Measurements from ENCODE around the gene CKAP2.
A peak's percentile ranks its signal among the peaks of the same experiment; 100 is the strongest.

GRCh38 chr13:52455677-52456041 lies 381 bp downstream of the CKAP2 start:
- no peak for TF ChIP-seq JUN (CRISPR knock-in tag; IDR thresholded peaks at IDR 0.05)
- TF ChIP-seq CBFB (CRISPR knock-in tag; IDR thresholded peaks at IDR 0.05; ENCODE audit: low read depth) = no peak
- TF ChIP-seq, protein P1, sequence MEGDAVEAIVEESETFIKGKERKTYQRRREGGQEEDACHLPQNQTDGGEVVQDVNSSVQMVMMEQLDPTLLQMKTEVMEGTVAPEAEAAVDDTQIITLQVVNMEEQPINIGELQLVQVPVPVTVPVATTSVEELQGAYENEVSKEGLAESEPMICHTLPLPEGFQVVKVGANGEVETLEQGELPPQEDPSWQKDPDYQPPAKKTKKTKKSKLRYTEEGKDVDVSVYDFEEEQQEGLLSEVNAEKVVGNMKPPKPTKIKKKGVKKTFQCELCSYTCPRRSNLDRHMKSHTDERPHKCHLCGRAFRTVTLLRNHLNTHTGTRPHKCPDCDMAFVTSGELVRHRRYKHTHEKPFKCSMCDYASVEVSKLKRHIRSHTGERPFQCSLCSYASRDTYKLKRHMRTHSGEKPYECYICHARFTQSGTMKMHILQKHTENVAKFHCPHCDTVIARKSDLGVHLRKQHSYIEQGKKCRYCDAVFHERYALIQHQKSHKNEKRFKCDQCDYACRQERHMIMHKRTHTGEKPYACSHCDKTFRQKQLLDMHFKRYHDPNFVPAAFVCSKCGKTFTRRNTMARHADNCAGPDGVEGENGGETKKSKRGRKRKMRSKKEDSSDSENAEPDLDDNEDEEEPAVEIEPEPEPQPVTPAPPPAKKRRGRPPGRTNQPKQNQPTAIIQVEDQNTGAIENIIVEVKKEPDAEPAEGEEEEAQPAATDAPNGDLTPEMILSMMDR (IDR thresholded peaks at IDR 0.05) = no peak
- TF ChIP-seq TEAD1 (CRISPR knock-in tag; IDR thresholded peaks at IDR 0.05) = 0 out of 2 replicates have a peak, but pooled peaks have one; percentile 24
- TF ChIP-seq, protein P2, sequence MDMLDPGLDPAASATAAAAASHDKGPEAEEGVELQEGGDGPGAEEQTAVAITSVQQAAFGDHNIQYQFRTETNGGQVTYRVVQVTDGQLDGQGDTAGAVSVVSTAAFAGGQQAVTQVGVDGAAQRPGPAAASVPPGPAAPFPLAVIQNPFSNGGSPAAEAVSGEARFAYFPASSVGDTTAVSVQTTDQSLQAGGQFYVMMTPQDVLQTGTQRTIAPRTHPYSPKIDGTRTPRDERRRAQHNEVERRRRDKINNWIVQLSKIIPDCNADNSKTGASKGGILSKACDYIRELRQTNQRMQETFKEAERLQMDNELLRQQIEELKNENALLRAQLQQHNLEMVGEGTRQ (CRISPR knock-in tag; IDR thresholded peaks at IDR 0.05) = no peak
- TF ChIP-seq NR1H2 (CRISPR knock-in tag; IDR thresholded peaks at IDR 0.05) = no peak
- TF ChIP-seq, protein P3, sequence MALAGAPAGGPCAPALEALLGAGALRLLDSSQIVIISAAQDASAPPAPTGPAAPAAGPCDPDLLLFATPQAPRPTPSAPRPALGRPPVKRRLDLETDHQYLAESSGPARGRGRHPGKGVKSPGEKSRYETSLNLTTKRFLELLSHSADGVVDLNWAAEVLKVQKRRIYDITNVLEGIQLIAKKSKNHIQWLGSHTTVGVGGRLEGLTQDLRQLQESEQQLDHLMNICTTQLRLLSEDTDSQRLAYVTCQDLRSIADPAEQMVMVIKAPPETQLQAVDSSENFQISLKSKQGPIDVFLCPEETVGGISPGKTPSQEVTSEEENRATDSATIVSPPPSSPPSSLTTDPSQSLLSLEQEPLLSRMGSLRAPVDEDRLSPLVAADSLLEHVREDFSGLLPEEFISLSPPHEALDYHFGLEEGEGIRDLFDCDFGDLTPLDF (CRISPR knock-in tag; IDR thresholded peaks at IDR 0.05) = no peak
- no peak; the same call in 1 of the 2 replicates for TF ChIP-seq SP1 (CRISPR knock-in tag; conservative IDR thresholded peaks at IDR 0.05)
- TF ChIP-seq, protein P4, sequence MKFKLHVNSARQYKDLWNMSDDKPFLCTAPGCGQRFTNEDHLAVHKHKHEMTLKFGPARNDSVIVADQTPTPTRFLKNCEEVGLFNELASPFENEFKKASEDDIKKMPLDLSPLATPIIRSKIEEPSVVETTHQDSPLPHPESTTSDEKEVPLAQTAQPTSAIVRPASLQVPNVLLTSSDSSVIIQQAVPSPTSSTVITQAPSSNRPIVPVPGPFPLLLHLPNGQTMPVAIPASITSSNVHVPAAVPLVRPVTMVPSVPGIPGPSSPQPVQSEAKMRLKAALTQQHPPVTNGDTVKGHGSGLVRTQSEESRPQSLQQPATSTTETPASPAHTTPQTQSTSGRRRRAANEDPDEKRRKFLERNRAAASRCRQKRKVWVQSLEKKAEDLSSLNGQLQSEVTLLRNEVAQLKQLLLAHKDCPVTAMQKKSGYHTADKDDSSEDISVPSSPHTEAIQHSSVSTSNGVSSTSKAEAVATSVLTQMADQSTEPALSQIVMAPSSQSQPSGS (CRISPR knock-in tag; IDR thresholded peaks at IDR 0.05; ENCODE audit: borderline replicate concordance, low read depth) = no peak
- TF ChIP-seq USF1 (CRISPR knock-in tag; IDR thresholded peaks at IDR 0.05) = 0 out of 2 replicates have a peak, but pooled peaks have one; percentile 0
- no peak for TF ChIP-seq NR2C2 (CRISPR knock-in tag; IDR thresholded peaks at IDR 0.05)
- TF ChIP-seq NFATC4 (CRISPR knock-in tag; IDR thresholded peaks at IDR 0.05) = no peak
- no peak; the same call in 1 of the 2 replicates for TF ChIP-seq FOXP4 (CRISPR knock-in tag; IDR thresholded peaks at IDR 0.05)
- TF ChIP-seq ZNF121 (CRISPR knock-in tag; IDR thresholded peaks at IDR 0.05) = peak; percentile 50; the same call in 1 of the 2 replicates
